Kidney (tissue), 14 donors: ENCODE data around the gene HOXD12. TPM values are rescaled to one million over a fixed set of nuclear protein-coding genes. Genes with fewer than 3 reads are reported as not detected.

ENCODE experiments used
- DNase-seq, 5 donors: peaks; one replicate each; pipeline ENCODE4 v3.0.0-alpha.2; 2013 to 2020
- FAIRE-seq: peaks from 2 replicates; lab custom pipeline; 2012; peaks lifted over from hg19 to GRCh38; lab: Jason Lieb, UNC
- H3K27ac ChIP-seq, 2 donors: one replicate each; pipeline ENCODE4 v1.7.0; 2013; ENCODE audit warnings: low read depth in 2 of 2, low read length in 2 of 2, inconsistent platforms in 1 of 2
- H3K27me3 ChIP-seq: one replicate; pipeline ENCODE4 v1.7.1; 2013; ENCODE audit warnings: low read length, inconsistent platforms; ENCODE audit not compliant: control insufficient read depth, insufficient read depth
- H3K36me3 ChIP-seq, 3 donors: one replicate each; pipeline versions ENCODE4 v1.7.0 to v1.7.1; 2013; ENCODE audit warnings: low read length in 3 of 3, control low read depth in 1 of 3, inconsistent platforms in 1 of 3; ENCODE audit not compliant: insufficient read depth in 3 of 3, control insufficient read depth in 2 of 3
- H3K4me1 ChIP-seq, 3 donors: one replicate each; pipeline versions ENCODE4 v1.7.0 to v1.7.1; 2013; ENCODE audit warnings: low read length in 3 of 3, inconsistent platforms in 1 of 3, low read depth in 1 of 3; ENCODE audit not compliant: control insufficient read depth in 2 of 3, insufficient read depth in 2 of 3
- H3K4me3 ChIP-seq, 3 donors: one replicate each; pipeline versions ENCODE4 v1.7.0 to v1.8.1; 2013; ENCODE audit warnings: low read length in 3 of 3, control low read depth in 1 of 3, inconsistent platforms in 1 of 3
- H3K9ac ChIP-seq, 3 donors: one replicate each; pipeline versions ENCODE4 v1.7.0 to v1.7.1; 2013; ENCODE audit warnings: low read length in 3 of 3, control low read depth in 1 of 3, inconsistent platforms in 1 of 3
- H3K9me3 ChIP-seq, 3 donors: one replicate each; pipeline versions ENCODE4 v1.7.0 to v1.7.1; 2013; ENCODE audit warnings: low read length in 3 of 3, control low read depth in 1 of 3, inconsistent platforms in 1 of 3; ENCODE audit not compliant: control insufficient read depth in 2 of 3, insufficient read depth in 1 of 3
- CTCF ChIP-seq: IDR thresholded peaks from 3 replicates; pipeline ENCODE4 v1.5.1; 2012; ENCODE audit warnings: mild to moderate bottlenecking, moderate library complexity, borderline replicate concordance; ENCODE audit not compliant: insufficient read depth; ENCODE audit errors: extremely low read depth
- intact Hi-C: fragments of 100-400 bp; cut with DNase I; formaldehyde crosslinking; loops from one replicate; pipeline ENCODE4 v1.11.1; 2022
- polyA plus RNA-seq: library from polyadenylated mRNA; stranded (reverse); fragments of 350-450 nt; fragmentation: Illumina TruSeq; extraction: RNeasy Lipid Tissue Mini Kit (QIAGEN cat#74804); gene quantifications from one replicate; pipeline ENCODE4 v1.2.3, GENCODE V29; 2014; ENCODE audit warnings: low read depth, low replicate concordance; ENCODE audit not compliant: insufficient read depth
- total RNA-seq: library from RNA; stranded (reverse); fragmentation: NEBNext Ultra II Directional; extraction: Animal tissue kit (Norgen Biotek cat#: 25700); gene quantifications from one replicate; pipeline ENCODE4 v1.2.1, GENCODE V29; 2021
- donor health status: control.
- donor health status: control.
- donor health status: control.
- donor health status: control.
- donor health status: control.
- donor health status: DM: yes; HTN: yes; CAD: no.
- donor health status: Normal renal cell carcinoma (clear cell type).

The HOXD12 gene
- total and polyA plus RNA-seq, 2 donors from 2014 or later: not detected

GRCh38 chr2:176111309-176111663, 11.7 kb downstream of the HOXD12 start:
- Histone ChIP-seq H3K4me1 (peaks cover 0 to under 1% (median 0%) of the 10 kb centered on the region in 3 donors), H3K9ac (peak overlapping the region; percentile 21 to 91 (median 37)), H3K36me3 (peaks cover 0 to 5% (median 0%) of the 10 kb centered on the region in 3 donors), H3K27me3 (no peaks in the 10 kb centered on the region), H3K9me3 (no peaks in the 10 kb centered on the region), H3K27ac (peak overlapping the region; percentile 92 to 94), H3K4me3 (peak overlapping the region; percentile 62 to 89 (median 69))
- peak; percentile 74 for TF ChIP-seq CTCF
- FAIRE-seq (no peak), DNase-seq (peak; percentile 89 to 97 (median 93))
- intact Hi-C loops: no loop called here

GRCh38 chr2:176111846-176112374, 12.3 kb downstream of the HOXD12 start:
- H3K4me3 ChIP-seq: peak overlapping the region; percentile 48 to 89 (median 69)
- peaks cover 0 to 3% (median 0%) of the 10 kb centered on the region in 3 donors for H3K4me1 ChIP-seq
- no peak for FAIRE-seq
- H3K27ac ChIP-seq: peak overlapping the region; percentile 94 to 95
- intact Hi-C loops: no loop called here
- DNase-seq: peak in 2 of 5 donors; percentile 29 to 52
- H3K9me3 ChIP-seq: no peaks in the 10 kb centered on the region
- peaks cover 0 to 6% (median 0%) of the 10 kb centered on the region in 3 donors for H3K36me3 ChIP-seq
- TF ChIP-seq CTCF: no peak
- no peaks in the 10 kb centered on the region for H3K27me3 ChIP-seq
- H3K9ac ChIP-seq: peak overlapping the region; percentile 57 to 91 (median 84)

GRCh38 chr2:176112375-176113302, 13.0 kb downstream of the HOXD12 start:
- no peak for TF ChIP-seq CTCF
- peak overlapping the region; percentile 48 to 89 (median 69) for H3K4me3 ChIP-seq
- DNase-seq (peak in 1 of 5 donors; percentile 75), FAIRE-seq (no peak)
- peak overlapping the region; percentile 94 to 95 for H3K27ac ChIP-seq
- no peaks in the 10 kb centered on the region for H3K27me3 ChIP-seq
- H3K4me1 ChIP-seq: peaks cover 0 to 5% (median 0%) of the 10 kb centered on the region in 3 donors
- peaks cover 0 to 8% (median 0%) of the 10 kb centered on the region in 3 donors for H3K36me3 ChIP-seq
- no peaks in the 10 kb centered on the region for H3K9me3 ChIP-seq
- H3K9ac ChIP-seq: peak overlapping the region; percentile 57 to 97 (median 84)
- intact Hi-C loops: no loop called here
